Measurements from ENCODE around the gene KCNN2. TPM values are rescaled to one million over a fixed set of nuclear protein-coding genes. Genes with fewer than 3 reads are reported as not detected.

Gene KCNN2
- total RNA-seq, 1 experiment from 2014 or later: not detected

- ChIA-PET POLR2A (no interaction called here), RAD21 (ENCODE audit: low non-redundant PET in 1 of 2, low total read pairs in 2 of 2, uncharacterized antibody in 2 of 2, unreplicated experiment in 2 of 2) (no interaction called here), CTCF (no interaction called here)
- intact Hi-C loops (cut with micrococcal nuclease): no loop called here
- H3K9me2 ChIP-seq (ENCODE audit: insufficient read depth): no peaks in the 10 kb centered on the region
- DNase-seq (ENCODE audit: low read depth, low spot score) (no peak), ATAC-seq (no peak)
- H3K4me3 ChIP-seq (replicated peaks in 1 of 2; ENCODE audit: low read depth in 1 of 2, low read length in 2 of 2): no peak overlapping the region
- peaks cover 14% of the 10 kb centered on the region; the same call in 1 of the 2 replicates for H3K27me3 ChIP-seq (ENCODE audit: insufficient read depth, low read length)
- no peak overlapping the region for H3K9ac ChIP-seq (ENCODE audit: low read length)
- H3K79me2 ChIP-seq (ENCODE audit: insufficient read depth, low read length): no peaks in the 10 kb centered on the region
- H3K27ac ChIP-seq (ENCODE audit: low read depth, low read length): no peak overlapping the region
- H3K4me2 ChIP-seq (ENCODE audit: low read length): no peak overlapping the region
- no peaks in the 10 kb centered on the region for H4K20me1 ChIP-seq (ENCODE audit: insufficient read depth)
- no peak overlapping the region for H2AFZ ChIP-seq (ENCODE audit: low read depth, low read length, poor library complexity, severe bottlenecking)
- H3K4me1 ChIP-seq (ENCODE audit: control insufficient read depth in 1 of 2, insufficient read depth in 2 of 2, low read length in 2 of 2): no peaks in the 10 kb centered on the region
- H3K9me3 ChIP-seq (ENCODE audit: control insufficient read depth in 1 of 2, insufficient read depth in 1 of 2, low read depth in 1 of 2, low read length in 2 of 2): no peaks in the 10 kb centered on the region
- no TSS peak for BruUV-seq (replicated peaks)
- no peaks in the 10 kb centered on the region for H3K36me3 ChIP-seq (ENCODE audit: control insufficient read depth in 1 of 2, insufficient read depth in 2 of 2, low read length in 2 of 2)
- no peak for TF ChIP-seq ZNF274 (IDR thresholded peaks at IDR 0.05; ENCODE audit: low read depth, low read length)
- TF ChIP-seq TCF7L2 (IDR thresholded peaks at IDR 0.05; ENCODE audit: borderline replicate concordance, extremely low read depth, insufficient read depth, insufficient read length): no peak
- no peak for TF ChIP-seq SRF (IDR thresholded peaks at IDR 0.05; ENCODE audit: low read depth)
- no peak for TF ChIP-seq CEBPB (IDR thresholded peaks at IDR 0.05; ENCODE audit: low read depth)
- no peak for TF ChIP-seq SP1 (IDR thresholded peaks at IDR 0.05; ENCODE audit: low read depth)
- TF ChIP-seq FOSL1 (IDR thresholded peaks at IDR 0.05; ENCODE audit: low read depth): no peak
- no peak for TF ChIP-seq JUND (IDR thresholded peaks at IDR 0.05)
- no peak for TF ChIP-seq EZH2phosphoT487 (IDR thresholded peaks at IDR 0.05; ENCODE audit: borderline replicate concordance)
- no peak for TF ChIP-seq YY1 (IDR thresholded peaks at IDR 0.05; ENCODE audit: extremely low read depth, insufficient replicate concordance, low read depth, low read length)
- TF ChIP-seq SIN3A (IDR thresholded peaks at IDR 0.05; ENCODE audit: low read depth): no peak
- TF ChIP-seq ATF3 (IDR thresholded peaks at IDR 0.05): no peak
- no peak for TF ChIP-seq ELF1 (IDR thresholded peaks at IDR 0.05; ENCODE audit: borderline replicate concordance, low read depth)
- TF ChIP-seq RAD21 (IDR thresholded peaks at IDR 0.05; ENCODE audit: low read depth): no peak
- TF ChIP-seq EGR1 (IDR thresholded peaks at IDR 0.05; ENCODE audit: low read depth): no peak
These were observed 42.0 kb upstream of the KCNN2 start for GRCh38 chr5:114319821-114320220.
